HG02884 (cell line): ENCODE data around the gene ZC3HAV1.
"Not testable (repeated sequence)": the region's sequence is repeated elsewhere in the genome, so short reads cannot be mapped to it uniquely, and the experiment has no call there.

Experiments
- ATAC-seq: cut with Tn5 transposase; IDR thresholded peaks from one replicate; pipeline ENCODE4 v1.9.1; 2021; ENCODE audit warnings: mild to moderate bottlenecking, moderate library complexity; ENCODE audit not compliant: unreplicated experiment

Gene ZC3HAV1

DNA sequence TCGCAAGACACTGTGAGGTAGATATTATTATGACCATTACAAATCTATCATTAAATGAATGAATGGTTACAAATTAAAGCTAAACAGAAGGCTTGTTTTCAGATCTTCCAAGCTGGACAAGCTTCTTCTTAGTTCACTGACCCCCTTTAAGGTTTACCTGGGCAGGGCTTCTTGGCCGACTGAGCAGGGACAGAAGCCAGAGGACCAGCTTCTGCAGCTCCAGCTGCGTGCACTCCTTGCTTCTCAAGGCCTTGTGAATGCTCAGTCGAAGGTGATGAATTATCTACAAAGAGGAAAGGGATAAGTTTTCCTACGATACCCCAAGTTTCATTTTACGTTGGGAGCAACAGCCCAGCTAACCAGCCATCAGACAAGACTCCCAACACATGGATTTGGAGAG lies 83.0 kb downstream of the ZC3HAV1 start:
- no peak for ATAC-seq

GRCh38 chr7:139025861-139026260 lies 83.7 kb downstream of the ZC3HAV1 start:
- not testable (repeated sequence) for ATAC-seq

DNA sequence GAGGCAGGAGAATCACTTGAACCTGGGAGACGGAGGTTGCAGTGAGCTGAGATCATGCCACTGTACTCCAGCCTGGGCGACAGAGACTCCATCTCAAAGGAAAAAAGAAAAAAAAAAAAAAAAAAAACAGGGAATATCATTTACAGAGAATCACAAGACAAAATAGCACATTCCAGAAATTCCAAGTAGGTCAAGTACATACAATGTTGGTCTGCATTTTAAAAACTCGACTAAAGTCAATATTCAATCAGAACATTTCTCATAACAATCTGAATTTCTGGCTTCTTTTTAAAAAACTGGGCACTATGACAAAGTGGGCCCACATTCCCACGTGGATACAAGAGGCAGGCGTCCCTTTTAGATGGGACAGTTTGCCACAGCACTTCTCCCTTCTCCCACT lies 86.4 kb downstream of the ZC3HAV1 start:
- ATAC-seq = no peak

- no peak for ATAC-seq
These were observed 87.2 kb downstream of the ZC3HAV1 start for GRCh38 chr7:139022286-139022685.

DNA sequence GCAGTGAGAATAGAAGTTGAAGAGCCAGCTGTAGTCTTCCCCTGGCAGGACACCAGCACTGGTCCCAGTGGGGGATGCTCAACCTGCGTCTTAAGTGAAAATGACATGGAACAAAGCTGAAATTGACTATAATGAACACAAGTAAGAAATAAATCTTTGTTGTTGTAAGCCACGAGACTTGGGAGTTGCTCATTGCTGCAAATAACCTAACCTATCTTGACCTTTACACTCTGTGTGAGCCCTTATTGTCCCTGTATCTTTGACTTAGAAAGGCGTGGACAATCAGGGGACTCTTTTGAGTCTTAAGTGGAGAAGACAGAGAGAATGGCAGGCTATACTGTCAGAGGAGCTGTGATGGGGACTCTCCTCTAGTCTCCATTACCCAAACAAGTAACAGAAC lies 90.6 kb downstream of the ZC3HAV1 start:
- ATAC-seq = no peak

- ATAC-seq = peak; percentile 86
These were observed 92.5 kb downstream of the ZC3HAV1 start for GRCh38 chr7:139016931-139017511.

GRCh38 chr7:139011373-139011772 lies 98.1 kb downstream of the ZC3HAV1 start:
- no peak for ATAC-seq

- ATAC-seq = no peak
These were observed 105.0 kb downstream of the ZC3HAV1 start for GRCh38 chr7:139004321-139005090.

DNA sequence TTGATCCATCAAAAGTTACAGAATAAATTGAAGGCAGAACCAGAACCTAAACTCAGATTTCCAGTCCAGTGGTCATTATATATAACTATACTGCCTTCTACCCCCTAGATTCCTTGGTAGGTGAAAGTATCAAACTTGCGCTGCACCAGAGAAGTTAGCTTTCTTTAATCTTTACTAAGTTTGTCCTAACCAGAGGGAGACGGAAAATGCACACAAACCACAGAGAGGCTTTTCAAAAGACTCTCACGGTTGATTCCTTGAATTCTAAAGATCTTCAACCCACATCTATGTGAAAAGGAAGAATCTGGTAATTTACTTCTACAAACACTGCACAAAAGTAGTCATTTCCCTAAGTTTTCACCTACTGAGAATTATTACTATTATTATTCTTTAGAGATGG lies 110.1 kb downstream of the ZC3HAV1 start:
- no peak for ATAC-seq
